GM21576 (cell line): ENCODE results near the gene PDE10A.
"Not testable (repeated sequence)": the region's sequence is repeated elsewhere in the genome, so short reads cannot be mapped to it uniquely, and the experiment has no call there.

Experiments used
- ATAC-seq: cut with Tn5 transposase; IDR thresholded peaks from one replicate; pipeline ENCODE4 v1.9.1; 2021; ENCODE audit warnings: mild to moderate bottlenecking, moderate library complexity; ENCODE audit not compliant: unreplicated experiment

Gene PDE10A

DNA sequence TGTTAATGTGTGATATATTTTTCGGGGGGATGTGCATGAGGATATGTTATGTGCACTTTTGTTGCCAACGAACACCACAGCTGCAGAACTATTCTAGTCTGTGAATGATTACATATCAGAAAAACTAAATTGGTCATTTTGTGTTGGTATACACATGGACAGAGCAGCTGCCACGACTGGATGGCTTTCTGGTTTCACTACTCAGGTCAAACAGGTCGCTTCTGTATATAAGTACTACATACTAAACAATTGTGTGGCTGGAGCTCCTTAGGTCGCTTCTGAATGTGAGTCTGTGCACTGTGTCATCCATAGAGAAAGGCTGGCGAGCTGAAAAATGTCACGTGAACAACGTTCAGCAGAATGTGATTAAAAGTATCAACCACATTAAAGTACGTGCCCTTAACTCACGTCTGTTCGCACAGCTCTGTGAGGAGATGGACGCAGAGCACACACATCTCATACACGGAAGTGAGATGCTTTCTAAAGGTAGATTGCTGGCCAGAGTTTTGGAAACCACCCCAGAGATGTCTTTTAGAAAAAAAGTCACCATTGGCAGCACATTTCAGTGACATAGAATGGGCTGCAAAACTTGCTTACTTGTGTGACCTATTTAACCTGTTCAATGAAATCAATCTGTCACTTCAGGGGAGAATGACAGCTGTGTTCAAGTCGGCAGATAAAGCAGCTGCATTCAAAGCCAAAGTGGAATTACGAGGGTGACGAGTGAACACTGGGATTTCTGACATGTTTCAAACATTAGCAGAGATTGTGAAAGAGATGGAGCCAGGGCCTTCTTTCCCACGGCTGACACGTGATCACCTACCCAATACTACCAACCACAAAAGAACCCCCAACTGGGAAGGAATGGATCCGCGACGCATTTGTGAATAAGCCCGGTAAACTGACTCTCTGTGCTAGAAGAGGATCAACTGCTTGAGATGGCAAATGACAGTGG, 176.6 kb downstream of the PDE10A start:
- ATAC-seq, result no peak

DNA sequence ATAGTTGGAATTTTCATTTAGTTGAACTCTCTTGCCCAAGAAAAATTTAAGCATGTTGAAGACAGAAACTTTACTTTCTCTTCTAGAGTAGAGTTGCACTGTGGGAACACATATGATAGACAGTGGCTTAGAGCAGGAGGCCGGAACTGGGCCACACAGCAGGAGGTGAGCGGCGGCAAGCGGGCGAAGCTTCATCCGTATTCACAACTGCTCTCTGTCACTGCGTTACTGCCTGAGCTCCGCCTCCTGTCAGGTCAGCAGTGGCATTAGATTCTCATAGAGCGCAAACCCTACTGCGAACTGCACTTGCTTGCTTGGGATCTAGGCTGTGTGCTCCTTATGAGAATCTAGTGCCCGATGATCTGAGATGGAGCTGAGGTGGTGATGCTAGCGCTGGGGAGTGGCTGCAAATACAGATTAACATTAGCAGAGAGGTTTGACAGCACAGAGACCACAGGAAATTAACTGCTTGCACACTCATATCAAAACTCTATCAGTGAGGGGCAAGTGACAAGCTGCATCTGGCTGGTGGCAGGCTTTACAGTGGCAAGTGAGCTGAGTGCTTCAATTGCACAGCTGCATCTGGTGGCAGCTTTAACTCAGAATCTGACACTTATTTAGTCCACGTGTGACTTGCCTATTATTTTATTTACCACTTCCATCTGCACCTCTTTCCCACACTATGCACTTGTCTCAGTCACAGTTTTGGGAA, 178.7 kb downstream of the PDE10A start:
- ATAC-seq, result no peak

DNA sequence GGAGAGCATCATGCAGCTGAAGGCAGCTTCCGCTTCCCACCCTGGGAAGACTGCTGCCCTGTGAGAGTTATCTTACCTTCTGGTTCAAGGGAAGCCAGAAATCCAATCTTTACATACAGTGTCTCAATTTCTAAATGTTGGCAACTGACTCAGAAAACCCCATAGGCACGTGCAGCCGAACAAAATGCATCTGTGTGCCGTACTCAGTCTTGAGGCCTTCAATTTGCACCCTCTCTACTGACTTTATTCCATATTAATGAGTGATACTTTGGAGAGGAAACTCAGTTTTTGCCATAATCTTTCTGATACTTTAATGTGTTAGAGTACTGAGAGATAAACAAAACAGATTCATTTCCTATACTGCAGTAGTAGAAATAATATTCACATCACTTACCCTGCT, 181.1 kb downstream of the PDE10A start:
- no peak for ATAC-seq

DNA sequence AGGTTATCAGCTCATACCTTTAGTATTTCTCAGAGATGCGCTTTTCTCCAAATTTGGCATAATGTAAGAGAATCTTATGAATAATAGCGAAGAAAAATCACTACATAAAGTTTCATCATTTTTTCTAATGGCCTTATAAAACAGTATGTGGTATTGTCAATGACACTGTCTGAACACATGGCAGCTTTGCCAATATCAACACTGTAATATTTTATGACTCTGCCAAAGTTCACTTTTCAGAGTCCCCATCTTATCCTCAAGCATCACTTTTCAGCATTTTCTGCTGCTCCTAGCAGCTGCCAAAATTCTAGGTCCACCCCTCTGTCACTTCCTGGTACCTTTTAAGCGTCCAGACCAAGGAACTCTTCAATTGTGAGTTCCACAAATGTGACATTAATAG, 182.1 kb downstream of the PDE10A start:
- ATAC-seq, result no peak

DNA sequence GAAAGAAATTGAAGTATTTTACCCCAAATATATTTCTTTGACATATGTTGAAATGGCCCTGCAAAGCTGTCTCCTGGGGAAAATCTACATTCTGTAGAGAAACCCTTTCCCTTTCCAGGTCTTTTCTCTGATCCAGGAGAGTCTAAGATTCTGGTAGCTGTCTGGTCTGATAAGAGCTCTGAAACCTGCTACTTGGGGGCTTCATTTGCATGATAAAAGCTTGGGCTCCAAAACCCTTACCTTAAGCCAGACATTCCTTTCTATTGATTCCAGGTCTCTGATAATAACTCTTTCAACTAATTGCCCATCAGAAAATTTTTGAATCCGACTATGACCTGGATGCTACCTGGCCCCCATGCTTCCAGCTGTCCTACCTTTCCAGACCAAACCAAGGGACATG, 184.5 kb downstream of the PDE10A start:
- no peak for ATAC-seq

DNA sequence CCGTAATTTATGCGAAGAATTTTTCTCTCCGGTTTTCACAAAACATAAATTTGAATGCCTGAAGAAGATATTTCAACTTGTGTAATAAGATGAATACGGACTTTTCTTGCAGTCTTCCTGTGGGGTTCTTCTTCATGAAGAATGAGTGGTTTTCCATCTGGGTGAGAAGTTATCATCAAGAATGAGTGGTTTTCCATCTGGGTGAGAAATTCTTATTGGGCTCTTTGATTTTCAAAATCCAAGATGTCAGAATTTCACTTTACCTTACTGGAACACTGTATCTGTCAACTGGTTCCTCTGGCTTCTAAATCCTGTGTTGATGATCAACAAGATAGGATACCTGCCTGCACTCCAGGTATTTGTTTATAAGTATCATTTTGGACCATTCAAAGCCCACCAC, 193.6 kb downstream of the PDE10A start:
- ATAC-seq, result no peak

DNA sequence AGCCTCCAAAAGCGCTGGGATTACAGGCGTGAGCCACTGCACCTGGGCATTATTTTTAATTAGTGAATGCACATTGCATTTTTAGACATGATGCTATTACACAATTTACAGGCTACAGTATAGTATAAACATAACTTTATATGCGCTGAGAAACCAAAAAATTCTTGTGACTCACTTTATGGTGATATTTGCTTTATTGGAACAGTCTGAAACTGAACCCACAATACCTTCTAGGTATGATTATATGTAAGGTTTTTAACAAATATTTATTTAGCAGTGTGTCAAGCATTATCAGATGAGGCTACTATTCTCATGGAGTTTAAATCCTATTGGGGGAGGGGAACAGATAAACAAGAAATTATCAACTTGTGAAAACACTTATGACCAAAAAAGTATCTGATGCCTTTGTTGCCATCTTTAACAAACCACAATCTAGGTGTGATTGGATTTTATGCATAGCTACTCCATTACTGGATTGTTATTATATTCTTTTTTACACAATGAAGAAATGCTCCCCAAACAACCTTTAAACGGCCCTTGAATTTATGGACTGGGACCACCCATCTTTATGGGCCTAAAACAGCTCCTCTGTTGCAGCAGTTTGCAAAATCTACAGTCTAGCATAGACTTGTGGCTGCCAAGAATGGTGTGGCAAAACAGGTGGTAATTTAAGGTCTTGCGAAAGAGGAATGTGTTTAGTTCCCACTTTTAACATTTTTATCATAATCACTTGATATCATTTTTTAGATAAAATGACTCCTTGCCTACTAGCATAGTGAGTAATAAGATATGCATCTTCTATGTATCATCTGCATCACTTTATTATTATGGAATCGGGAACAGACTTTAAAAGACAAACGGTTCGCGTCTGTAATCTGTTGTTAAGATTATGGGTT, 194.5 kb downstream of the PDE10A start:
- no peak for ATAC-seq

DNA sequence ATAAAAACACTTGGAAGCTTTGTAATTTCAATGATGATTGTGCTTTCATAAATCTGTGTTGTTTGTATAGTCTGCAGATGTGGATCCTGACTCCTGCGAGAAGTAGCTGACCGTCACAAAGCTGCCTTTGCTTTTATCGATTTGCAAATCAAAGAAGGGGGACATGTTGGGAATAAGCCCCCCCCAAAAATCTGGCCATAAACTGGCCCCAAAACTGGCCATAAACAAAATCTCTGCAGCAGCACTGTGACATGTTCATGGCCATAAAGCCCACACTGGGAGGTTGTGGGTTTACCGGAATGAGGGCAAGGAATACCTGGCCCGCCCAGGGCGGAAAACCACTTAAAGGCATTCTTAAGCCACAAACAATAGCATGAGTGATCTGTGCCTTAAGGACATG, 199.5 kb downstream of the PDE10A start:
- ATAC-seq, result not testable (repeated sequence)

DNA sequence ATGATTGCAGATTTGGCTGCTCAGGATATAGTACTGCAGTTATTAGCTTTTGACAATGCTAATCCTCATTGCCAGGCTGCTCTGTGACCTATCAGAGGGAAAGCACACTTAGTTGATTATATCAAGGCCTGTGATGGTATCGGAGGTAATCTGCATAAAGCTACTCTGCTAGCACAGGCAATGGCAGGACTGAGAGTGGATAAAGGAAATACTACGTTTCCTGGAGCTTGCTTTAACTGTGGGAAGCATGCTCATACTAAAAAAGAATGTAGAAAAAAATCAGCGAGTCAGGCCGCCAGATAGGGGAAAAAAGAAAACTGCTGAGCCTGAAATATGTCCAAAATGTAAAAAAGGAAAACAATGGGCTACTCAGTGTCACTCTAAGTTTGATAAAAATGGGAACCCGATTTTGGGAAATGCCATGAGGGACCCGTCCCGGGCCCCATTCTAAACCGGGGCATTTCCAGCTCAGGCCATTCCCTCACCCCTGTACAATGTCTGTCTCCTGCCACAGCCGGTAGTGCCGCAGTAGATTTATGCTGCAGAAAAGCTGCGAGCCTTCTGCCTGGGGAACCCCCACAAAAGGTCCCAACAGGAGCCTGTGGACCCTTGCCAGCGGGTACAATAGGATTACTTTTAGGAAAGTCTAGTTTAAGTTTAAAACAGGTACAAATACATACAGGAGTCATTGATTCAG, 203.3 kb downstream of the PDE10A start:
- not testable (repeated sequence) for ATAC-seq

DNA sequence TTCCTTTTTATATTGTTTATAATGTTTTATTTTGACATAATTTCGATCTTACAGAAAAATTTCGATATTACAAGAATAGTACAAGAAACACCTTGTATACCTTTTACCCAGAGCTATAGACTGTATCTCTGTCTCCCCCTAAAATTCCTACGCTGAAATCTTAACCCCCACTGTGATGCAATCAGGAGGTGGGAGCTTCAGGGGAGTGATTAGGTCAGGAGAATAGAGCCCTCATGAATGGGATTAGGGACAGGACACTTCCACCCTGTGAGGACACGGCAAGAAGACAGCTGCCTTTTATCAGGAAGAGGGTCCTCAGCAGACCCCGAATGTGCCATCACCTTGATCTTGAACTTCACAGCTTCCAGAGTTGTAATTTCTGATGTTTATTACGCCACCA, 204.9 kb downstream of the PDE10A start:
- ATAC-seq, result no peak

DNA sequence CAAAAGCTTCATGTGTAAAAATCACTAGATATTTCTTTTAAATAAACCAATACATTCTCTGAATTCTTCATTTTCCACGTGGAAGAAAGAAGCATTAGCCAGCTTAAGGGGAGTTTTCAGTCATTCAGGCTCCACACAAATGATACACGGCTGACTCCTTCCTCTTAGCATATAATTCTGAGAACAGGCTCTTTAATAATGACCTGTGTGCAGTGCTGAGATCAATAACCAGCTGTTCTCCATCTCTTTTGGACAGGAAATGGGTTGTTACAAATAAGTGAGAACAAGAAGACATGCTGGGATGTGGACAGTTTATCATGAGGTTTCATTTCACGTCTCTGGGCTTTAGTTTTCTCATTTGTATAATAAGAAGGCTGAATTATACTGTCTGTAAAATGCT, 206.8 kb downstream of the PDE10A start:
- no peak for ATAC-seq

DNA sequence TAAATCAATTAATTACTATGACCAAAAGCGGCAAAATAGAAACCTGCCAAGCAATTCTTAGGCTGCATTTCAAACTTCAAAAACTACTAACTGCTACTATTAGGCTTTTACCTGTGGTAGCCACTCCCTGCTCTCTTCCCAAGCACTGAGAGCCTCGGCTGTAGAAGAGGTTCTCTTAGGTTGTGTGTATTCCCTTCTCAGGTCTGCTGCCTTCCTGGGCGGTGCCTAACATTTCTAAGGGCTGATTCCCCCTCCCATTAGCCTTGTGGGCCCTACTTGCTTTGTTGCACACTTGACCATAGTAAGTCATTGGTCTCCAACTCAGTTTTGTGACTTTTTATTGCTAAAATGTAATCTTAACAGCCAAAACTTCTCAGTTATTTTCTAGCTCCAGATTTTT, 207.6 kb downstream of the PDE10A start:
- ATAC-seq, result no peak

DNA sequence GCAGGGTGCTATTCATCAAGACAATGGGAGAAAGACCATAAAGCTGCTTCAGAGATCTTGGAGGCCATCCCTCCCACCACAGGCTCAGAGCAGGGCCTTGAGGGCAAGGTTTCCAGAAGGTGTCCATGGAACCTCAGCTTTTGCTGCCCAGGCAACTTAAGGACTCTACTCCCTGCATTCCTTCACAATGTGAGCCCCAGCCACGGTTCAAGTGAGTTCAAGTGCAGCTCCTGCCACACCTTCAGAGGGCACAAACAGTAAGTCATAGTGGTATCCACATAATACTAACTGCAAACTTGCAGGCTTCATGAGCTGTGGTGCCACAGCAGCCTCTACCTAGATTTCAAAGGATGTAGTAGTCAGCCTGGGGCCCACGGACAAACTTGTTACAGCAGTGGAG, 209.6 kb downstream of the PDE10A start:
- ATAC-seq, result no peak

DNA sequence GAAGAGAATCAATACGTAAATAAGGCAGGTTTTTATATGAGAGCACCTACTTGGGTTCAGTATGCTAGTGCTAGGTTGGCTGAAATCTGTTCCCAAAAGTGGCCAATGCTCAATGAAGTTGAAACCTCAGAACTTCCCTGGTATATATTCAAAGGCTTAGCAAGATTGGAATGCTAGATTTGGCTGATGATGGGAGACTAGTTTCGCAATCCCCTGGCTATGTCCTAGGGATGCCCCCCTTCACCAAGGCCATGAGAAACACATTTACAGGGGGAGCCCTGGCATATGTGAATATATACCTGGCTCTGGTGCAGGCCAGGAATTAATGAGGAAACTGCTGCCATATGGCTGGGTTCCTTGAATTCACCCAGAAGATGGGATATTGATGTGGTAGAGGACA, 211.2 kb downstream of the PDE10A start:
- no peak for ATAC-seq

DNA sequence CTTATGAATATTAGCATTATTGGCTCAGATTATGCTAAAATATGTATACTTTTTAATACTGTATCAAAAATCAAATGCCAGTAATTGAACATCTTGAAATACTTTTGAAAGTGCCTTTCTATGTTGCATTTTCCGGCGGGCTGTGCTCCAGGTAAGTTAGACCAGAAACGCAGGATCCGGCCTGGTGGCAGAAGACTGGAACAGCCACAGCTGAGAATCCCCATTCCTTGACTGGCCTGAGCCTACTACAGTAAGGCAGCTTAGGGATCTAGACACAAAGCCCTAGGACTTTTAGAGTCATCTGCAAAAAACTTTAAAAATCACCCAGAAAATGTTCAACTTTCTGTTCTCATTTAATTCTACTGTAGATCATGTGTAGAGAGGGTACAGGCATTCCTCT, 214.8 kb downstream of the PDE10A start:
- ATAC-seq, result no peak

DNA sequence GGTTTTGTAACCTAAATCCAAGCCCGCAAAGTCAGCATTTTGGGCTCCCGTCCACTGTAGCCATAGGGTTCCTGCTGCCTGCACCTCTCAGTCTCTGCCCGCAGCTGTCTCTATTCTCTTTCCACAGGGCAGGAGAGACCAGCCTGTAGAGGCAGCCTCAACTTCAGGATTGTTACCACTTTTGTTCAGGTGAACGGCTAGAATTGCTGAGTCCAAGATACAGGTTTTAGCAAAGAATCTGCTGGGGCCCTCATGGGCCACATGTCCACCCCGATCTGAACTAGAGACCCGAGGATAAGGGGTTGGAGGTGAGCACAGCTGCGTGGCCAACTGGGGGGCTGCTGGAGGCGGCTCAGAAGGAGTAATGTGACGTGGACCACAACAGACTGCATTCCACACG, 215.9 kb downstream of the PDE10A start:
- no peak for ATAC-seq

DNA sequence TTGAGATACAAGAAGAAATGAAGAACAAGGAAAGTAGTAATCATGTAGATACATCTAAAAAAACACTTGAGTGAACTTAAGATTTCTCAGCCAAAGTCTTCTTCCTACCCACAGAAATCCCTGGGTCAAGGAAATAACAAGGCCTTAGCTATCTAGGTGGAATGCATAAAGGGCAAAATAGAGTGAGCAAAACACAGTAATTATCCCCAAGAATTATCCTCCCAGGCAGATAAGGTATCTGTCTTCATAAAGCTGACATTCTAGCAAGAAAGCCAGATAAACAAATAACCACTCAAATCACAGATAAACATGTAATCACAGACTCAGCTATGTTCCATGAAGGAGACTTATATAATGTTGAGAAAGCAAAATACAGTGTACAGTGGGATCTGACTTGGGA, 216.7 kb downstream of the PDE10A start:
- ATAC-seq, result no peak

DNA sequence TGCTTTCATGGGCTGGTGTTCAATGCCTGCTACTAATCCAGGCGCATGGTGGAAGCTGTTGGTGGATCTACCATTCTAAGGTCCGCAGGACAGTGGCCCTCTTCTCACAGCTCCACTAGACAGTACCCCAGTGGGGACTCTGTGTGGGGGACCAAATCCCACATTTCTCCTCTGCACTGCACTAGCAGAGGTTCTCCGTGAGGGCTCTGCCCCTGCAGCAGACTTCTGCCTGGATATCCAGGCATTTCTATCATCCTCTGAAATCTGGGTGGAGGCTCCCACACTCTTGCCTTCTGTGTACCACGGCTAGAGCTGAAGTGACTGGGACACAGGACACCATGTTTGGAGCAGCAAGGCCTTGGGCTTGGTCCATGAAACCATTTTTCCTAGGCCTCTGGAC, 219.6 kb downstream of the PDE10A start:
- ATAC-seq, result no peak

DNA sequence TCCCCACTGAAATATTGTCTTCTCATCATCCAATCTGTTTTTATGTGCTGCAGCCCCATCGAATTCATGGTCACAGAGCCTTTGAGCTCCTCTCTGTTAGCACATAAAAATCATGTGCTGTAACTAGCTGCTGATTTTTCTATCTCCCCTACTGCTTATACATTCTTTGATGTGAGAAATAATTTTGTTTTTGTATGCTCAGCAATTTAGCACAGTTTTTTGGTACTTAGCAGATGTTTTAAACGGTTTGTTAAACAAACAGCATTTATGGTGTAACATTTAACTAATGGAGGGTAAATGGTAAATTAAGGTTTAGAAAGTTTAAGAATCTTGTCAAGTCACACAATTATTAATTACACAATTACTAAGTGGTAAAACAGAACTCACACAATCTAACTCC, 221.9 kb downstream of the PDE10A start:
- no peak for ATAC-seq

DNA sequence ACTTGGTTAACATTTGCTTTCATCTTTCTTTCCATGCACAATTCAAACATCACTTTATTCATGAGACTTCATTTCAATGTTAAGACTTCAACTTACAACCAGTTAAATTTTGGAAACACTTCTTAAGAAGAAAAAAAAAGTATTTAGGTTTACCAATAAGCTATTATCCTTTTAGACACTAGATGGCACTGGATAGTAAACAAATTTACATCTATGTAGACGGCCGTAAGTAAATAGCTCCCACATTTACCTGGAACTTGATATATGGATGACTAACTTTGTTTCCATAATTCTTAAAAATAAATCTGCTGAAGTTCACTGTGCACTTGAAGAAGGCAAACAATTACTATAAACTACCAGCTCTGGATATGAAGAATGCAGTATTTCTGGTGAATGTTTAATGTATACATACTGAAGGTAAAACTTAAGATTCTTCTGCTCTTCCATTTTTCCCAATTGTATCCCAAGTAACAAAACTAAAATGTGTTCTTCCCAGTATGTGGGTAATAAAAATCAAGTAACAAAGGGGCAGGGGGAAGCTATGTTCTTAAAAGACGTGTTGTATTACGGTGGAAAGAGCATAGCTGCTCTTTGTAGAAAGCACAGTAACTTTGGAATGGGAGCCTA, 223.0 kb downstream of the PDE10A start:
- no peak for ATAC-seq
